ENCODE data around the gene ATG9B. TPM values are rescaled to one million over a fixed set of nuclear protein-coding genes. Genes with fewer than 3 reads are reported as not detected.

The ATG9B gene
- total RNA-seq, 2 donors from 2014 or later = 0.13 to 0.32 TPM

- ATAC-seq = no peak
- DNase-seq = no peak
- intact Hi-C loops (cut with DNase I) = loop anchor here in 1 of 2 donors (2.0 kb wide), 1 partner anchor 24 kb away; no protein-coding TSS in a partner anchor
Measured at GRCh38 chr7:151060416-151061212, 36.3 kb upstream of the ATG9B start.

GRCh38 chr7:151060113-151060415 is 35.8 kb upstream of the ATG9B start:
- ATAC-seq = no peak
- intact Hi-C loops (cut with DNase I) = loop anchor here in 1 of 2 donors (2.0 kb wide), 1 partner anchor 25 kb away; no protein-coding TSS in a partner anchor
- DNase-seq = no peak

GRCh38 chr7:151059367-151060112 is 35.2 kb upstream of the ATG9B start, which contains the start of gene SLC4A2:
Gene SLC4A2 (plus strand): TSS chr7:151059589. CDS start chr7:151061988, 2,399 bp downstream.
- intact Hi-C loops (cut with DNase I) = loop anchor here in 1 of 2 donors (2.0 to 10.0 kb wide), 3 partner anchors 25 to 165 kb away; partner anchors contain the start of genes ABCB8 and ABCF2
- peak; percentile 84 for DNase-seq
- ATAC-seq = peak; percentile 65 to 74

- DNase-seq (no peak), ATAC-seq (no peak)
- intact Hi-C loops (cut with DNase I) = loop anchor here in 1 of 2 donors (2.0 to 10.0 kb wide), 2 partner anchors 30 to 166 kb away; partner anchors contain the start of genes ABCB8 and ABCF2
Measured at GRCh38 chr7:151058781-151059366, 34.6 kb upstream of the ATG9B start.

- DNase-seq (peak; percentile 99), ATAC-seq (peak; percentile 89 to 90)
- intact Hi-C loops (cut with DNase I) = loop anchor here in 1 of 2 donors (2.0 to 10.0 kb wide), 2 partner anchors 29 to 167 kb away; partner anchors contain the start of genes ABCB8 and ABCF2
Measured at GRCh38 chr7:151057989-151058780, 33.9 kb upstream of the ATG9B start.

GRCh38 chr7:151057506-151057988 is 33.3 kb upstream of the ATG9B start, which contains the start of gene CDK5:
Gene CDK5 (minus strand): TSS chr7:151057897. CDS start chr7:151057848, 49 bp downstream.
- ATAC-seq = peak in 1 of 2 donors; percentile 0
- intact Hi-C loops (cut with DNase I) = loop anchor here in 1 of 2 donors (10.0 kb wide), 1 partner anchor 167 kb away; the partner anchor contains the start of gene ABCF2
- no peak for DNase-seq

GRCh38 chr7:151056666-151057505 is 32.6 kb upstream of the ATG9B start:
- no peak for ATAC-seq
- intact Hi-C loops (cut with DNase I) = loop anchor here in 1 of 2 donors (10.0 kb wide), 1 partner anchor 168 kb away; the partner anchor contains the start of gene ABCF2

GRCh38 chr7:151056283-151056665 is 32.0 kb upstream of the ATG9B start:
- intact Hi-C loops (cut with DNase I) = loop anchor here in 1 of 2 donors (10.0 kb wide), 1 partner anchor 169 kb away; the partner anchor contains the start of gene ABCF2
- ATAC-seq = no peak

More at GRCh38 chr7:151056666-151057505, 32.6 kb upstream of the ATG9B start:
- no peak for DNase-seq

GRCh38 chr7:151053751-151054150 is 29.5 kb upstream of the ATG9B start:
- ATAC-seq (no peak), DNase-seq (no peak)
- intact Hi-C loops (cut with DNase I) = loop anchor here in 1 of 2 donors (10.0 kb wide), 1 partner anchor 171 kb away; the partner anchor contains the start of gene ABCF2

More at GRCh38 chr7:151056283-151056665, 32.0 kb upstream of the ATG9B start:
- no peak for DNase-seq

- no peak for DNase-seq
- no peak for ATAC-seq
- intact Hi-C loops (cut with DNase I) = loop anchor here in 1 of 2 donors (10.0 kb wide), 1 partner anchor 172 kb away; the partner anchor contains the start of gene ABCF2
Measured at GRCh38 chr7:151053096-151053495, 28.8 kb upstream of the ATG9B start.

- DNase-seq = peak; percentile 66
- ATAC-seq = peak; percentile 54 to 88
- intact Hi-C loops (cut with DNase I) = loop anchor here in 1 of 2 donors (10.0 kb wide), 1 partner anchor 174 kb away; the partner anchor contains the start of gene ABCF2
Measured at GRCh38 chr7:151051108-151051507, 26.8 kb upstream of the ATG9B start.

- intact Hi-C loops (cut with DNase I) = no loop called here
- DNase-seq (no peak), ATAC-seq (no peak)
Measured at GRCh38 chr7:151048911-151049463, 24.7 kb upstream of the ATG9B start.

GRCh38 chr7:151047976-151048815 is 23.9 kb upstream of the ATG9B start, which contains the start of gene ASIC3:
Gene ASIC3 (plus strand): TSS chr7:151048531. CDS start chr7:151048886, 355 bp downstream.
- ATAC-seq = no peak
- intact Hi-C loops (cut with DNase I) = no loop called here
- DNase-seq = no peak

- peak; percentile 51 for DNase-seq
- intact Hi-C loops (cut with DNase I) = no loop called here
- ATAC-seq = peak in 1 of 2 donors; percentile 4
Measured at GRCh38 chr7:151046603-151047573, 22.6 kb upstream of the ATG9B start.
